ENCODE data around the gene OPCML.

Gene OPCML

DNA sequence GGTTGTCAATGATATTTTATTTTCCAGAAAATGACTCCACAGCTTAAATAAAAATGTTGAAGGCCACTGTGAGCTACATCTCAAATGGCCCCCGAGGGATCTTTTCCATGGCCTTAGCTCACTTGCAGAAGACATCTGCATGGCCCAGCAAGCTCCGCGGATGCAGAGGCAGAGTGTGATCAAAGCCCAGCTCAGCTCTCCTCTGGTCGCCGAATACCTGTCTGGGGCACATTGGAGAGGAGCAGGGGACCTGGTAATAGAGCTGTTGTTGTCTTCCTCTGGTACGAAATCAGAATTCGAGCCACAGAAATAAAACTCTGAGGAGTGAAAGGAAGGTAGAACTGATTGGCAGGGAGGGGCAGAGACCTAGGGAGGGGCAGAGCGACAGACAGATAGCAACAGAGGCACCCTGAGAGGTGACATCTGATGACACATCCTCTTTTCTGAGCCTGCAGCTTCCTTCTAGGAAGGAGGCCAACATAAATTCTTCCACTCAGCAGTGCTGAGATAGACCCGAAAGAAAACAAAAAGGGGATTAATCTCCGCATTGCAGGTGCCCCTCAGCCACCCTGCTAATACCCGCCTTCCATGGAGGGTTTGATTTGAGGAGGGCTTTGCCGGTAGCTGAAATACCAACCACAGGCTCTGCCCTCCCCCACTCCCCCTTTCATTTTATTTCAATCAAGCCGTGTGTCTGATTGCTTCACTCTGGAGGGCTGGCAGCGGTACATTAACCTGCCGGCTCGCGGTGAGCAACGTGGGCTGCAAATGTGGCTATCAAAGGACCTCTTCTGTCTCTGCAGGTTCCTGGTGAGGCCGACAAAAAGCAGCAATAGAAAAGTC is 759.4 kb downstream of the OPCML start:
- DNase-seq = no peak

DNA sequence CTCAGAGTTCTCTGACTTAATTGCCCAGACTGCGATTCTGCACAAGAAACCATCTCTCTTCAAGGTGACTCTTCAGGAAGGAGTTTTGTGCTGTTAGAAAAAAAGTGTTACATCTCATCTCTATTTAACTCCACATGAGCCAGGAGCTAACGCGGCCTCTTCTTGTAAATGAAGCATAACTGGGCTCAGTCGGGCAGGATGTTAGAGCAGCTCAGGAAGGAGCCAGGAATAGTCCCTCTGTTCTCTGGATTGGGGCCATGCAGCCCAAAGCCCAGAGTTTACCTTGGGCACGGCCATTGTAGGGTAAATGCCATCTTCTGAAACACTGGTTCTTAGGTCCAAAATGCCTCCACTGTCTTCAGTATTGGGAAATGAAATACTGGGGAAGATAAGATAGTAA is 760.6 kb downstream of the OPCML start:
- no peak for DNase-seq

DNA sequence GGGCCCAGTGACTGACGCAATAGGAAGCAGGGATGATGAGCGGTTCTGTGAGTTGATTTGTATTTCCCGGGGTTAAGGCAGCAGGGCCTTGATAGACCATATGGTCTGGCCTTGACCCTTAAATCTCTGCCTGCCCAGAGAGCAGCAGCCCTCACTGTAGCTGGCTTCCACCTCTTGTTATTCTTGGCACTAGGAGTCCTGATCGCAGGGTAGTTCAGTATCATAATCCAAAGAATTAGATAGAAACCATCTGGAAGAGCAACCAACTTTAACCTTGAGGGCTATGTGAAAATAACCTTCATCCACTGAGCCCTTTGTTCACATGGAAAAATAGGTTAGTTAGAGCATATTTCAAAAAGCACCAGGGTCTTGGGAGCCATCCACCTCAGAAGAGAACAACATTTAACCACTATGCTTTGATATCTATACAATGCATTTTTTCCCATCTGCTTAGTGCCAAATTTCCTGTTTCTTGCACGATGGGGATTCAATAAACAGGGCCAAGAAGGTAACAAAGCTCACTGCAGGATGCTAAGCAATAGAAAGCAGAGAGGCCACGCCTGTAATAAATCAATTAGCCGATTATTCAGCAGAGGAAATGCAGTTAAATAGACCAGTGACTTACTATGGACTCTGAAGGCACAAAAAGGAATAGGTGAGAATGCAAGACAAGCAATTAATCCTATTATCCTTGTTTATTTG is 761.3 kb downstream of the OPCML start:
- no peak for DNase-seq

DNA sequence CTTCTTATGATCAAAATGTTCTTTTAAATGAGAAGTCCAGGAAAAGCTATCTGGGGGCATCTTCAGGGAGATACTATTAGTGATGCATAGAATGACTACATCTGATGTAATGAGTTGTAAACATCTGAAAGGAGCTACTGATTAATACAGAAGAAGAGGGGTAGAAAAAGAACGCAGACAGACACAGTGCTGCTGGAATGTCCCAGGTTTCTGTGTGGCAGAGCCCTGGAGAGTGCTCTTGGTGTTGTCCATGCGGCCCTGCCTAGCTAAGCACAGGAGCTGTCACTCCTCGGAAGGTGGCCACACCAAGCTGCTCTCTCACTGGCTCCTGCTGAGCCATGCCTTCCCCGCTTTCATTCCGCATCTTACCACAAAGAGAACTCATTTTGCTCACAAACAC is 768.8 kb downstream of the OPCML start:
- no peak for DNase-seq

DNA sequence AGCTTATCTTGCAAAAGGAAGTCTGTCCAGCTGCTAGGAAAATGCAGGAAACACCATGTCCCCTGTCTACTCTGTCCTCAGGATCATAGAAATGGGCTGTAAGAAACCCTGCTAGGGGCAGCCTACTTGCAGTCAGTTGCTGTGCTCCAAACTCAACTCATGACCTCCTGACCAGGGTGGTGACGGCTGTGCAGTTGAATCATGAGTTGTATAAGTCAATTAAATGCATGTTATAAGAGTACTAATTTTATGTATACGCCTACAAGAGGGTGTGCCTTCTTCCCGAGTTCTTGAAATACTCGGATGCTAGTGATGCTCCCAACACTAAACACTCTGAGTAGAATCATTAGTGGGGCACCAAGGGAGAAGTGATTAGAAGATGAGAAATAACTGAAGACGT is 776.4 kb downstream of the OPCML start:
- no peak for DNase-seq

DNA sequence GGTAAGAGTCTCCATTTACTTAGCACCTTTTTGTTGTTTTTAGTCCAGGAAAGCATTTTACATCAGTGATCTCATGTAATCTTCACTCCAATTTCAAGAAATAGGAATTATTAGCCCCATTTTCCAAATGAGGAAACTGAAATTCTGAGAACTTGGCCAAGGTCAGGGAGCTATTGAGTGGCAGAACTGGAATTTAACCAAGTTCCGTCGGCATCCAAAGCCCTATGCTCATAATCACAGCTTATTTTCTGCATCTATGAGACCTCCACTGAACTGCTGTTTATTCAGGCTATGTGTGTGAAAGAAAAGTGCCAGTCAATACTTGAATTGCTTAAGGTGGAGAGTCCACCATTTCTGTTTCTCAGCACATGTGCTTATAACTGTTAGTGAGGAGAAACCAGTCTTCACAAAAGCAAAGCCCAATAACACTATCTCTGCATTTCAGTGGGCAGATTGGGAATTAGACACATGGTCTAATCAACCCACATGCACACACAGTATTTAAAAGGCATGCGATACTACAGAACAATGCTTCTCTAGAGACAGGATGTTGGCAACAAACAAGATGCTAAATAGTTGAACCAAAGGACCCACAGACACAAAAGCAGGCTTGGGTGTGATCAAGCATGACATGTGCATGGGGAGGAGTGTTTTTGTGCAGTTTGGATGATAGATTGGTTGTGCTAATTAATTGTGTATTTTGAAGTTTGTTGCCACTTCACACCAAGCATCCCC is 780.6 kb downstream of the OPCML start:
- no peak for DNase-seq

DNA sequence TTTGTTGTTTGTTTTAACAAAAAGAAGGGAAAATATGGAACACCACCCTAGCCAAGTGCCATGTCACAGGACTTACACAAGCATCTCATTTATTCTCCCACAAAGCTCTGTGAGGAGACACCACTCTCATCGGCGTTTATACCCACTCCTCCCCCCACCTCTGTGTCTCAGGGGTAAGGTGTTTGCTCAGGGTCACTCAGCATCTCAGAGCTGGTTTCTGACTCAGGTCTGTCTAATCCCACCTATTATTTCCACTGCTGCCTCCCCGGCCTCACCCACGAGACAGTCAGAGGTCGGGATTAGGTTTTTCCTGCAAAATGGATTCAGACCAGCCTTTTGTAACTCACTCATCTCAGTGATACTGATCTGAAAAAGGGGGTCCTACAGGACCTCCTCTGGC is 786.0 kb downstream of the OPCML start:
- no peak for DNase-seq

DNA sequence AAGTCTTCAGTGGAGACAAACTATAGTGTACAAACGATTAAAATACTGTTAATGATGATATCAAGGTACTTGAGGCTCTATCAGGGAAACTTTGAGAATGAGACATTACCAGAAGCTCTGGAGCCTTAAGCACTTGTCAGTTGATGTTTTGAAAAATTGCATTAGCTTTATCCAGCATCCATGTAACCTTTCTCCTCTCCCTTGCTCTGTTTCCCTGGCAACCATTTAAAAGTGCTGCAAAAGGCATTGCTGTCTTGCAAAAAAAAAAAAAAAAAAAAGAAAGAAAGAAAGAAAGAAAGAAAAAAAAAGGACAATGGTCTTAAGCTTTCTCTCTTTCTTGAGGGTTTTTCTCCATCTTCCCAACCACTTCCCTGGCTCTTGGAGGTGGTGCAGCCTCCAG is 787.0 kb downstream of the OPCML start:
- DNase-seq = no peak

DNA sequence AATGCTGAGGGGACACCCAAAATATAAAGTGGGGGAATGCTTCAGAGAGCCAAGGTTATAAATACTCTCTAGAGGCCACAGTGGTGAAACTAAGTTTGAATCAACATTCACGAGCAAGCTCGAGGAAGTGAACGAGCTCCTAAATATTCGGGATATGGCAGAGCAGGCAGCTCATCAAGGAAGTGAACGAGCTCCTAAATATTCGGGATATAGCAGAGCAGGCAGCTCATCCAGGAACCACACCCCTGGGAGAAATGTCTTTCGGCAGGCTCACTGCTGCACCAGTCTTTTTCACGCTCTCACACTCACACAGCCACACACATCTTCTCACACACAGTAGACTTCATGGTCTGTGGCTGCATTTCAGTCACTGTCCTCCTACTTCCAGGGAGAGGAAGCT is 787.5 kb downstream of the OPCML start:
- DNase-seq = no peak

DNA sequence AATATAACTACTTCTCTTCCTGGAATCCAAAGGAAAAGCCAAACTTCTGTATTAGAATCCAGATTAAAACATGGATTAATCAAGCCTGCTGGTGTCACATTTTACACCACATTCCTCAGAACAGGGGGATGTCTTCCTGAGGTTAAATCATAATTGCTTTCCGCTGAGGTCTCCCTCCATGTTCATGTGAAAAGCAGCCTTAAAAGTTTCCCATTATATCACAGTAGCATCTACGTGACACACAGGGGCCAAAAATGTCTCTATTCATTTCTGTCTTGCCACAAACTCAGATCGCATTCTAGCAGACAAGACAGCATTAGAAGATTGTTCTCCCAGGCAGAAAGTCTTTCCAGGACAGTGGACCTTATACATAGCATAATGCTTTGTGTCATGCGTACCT is 788.7 kb downstream of the OPCML start:
- DNase-seq = no peak

DNA sequence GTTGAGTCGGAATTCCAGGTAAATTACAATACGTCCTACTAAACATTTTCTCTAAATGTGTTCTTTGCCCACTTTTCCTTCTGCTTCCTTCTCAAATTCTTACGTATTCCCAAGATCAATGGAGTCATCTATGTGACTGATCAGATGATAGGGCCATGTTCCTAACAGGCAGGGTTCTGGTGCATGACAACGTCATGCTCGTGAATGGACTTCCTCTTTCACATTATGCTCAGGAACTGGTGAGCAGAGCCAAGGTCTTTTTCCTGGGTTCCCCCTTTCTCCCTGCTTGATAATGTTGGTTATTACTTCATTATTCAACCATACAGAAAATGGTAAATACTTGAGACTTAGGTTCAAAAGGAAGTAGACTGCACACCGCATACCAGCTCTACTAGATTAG is 789.4 kb downstream of the OPCML start:
- DNase-seq = no peak

DNA sequence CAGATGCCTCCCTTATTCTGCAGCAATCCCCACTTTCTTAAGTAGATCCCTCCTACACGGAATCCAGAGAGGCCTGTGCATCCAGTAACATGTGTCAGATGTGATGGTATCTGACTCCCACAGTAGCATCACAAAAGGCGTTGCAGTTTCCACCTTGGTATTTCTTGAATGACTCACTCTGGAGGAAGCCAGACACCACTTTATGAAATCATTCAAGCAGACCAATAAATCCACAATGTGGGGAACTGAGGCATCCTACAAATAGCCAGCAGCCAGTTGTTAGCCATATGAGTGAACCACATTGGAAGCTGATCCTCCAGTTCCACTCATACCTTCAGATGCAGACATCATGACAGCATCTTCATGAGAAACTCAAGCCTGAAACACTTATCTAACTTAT is 798.1 kb downstream of the OPCML start:
- no peak for DNase-seq

DNA sequence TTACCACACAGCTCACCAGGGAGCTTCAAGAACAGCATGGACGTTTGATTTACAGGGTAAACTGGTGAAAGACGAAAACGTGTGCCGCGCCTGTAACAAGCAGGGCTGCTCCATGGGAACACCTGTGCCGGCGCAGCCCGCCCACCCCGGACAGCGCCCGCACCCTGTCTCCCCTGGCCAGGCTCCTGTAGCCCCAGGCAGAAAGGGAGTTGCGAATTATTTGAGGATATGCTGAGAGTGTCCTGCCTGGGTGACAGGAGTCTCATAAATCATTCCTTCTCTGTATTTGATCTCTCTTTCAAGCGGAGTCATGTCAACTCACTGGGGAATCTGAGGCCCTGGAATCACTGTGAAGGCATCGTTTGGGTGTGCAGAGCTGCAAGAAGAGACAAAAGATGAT is 804.3 kb downstream of the OPCML start:
- no peak for DNase-seq

DNA sequence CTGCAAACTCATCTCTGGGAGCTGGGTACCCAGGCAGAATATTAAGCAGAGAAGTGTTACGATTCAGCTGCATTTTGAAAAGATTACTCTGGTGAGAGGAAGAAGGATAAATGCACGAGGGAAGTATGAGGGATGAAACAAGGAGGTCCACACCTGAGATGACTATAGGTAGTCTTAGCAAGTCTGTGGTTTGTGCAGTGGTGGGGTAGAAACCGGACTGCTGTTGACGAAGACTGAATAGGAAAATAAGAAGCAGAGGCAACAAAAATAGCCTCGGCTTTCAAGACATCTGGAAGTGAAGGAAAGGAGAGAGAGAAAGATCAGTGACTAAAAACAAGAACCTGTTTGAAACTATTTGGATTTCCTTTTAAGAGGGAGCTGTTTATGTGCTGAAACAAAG is 810.8 kb downstream of the OPCML start:
- no peak for DNase-seq

DNA sequence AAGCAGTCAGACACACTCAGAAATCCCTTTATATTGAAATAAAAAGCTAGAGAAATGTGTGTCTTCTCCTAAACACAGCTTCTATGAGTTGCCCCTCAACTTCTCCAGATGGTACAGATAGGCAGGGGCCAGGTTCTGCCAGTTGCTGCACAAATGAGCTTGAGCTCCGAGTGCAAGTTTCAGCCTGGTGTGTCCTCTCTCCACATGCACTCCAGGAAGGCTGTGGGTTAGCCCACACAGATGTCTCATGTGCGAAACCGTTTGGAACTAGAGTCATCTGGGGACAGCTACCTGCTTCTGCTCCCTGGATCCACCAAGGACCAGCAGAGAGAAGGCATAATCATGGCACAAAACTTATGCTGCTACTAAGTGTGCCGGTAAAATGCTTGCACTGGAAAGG is 812.6 kb downstream of the OPCML start:
- DNase-seq = no peak

DNA sequence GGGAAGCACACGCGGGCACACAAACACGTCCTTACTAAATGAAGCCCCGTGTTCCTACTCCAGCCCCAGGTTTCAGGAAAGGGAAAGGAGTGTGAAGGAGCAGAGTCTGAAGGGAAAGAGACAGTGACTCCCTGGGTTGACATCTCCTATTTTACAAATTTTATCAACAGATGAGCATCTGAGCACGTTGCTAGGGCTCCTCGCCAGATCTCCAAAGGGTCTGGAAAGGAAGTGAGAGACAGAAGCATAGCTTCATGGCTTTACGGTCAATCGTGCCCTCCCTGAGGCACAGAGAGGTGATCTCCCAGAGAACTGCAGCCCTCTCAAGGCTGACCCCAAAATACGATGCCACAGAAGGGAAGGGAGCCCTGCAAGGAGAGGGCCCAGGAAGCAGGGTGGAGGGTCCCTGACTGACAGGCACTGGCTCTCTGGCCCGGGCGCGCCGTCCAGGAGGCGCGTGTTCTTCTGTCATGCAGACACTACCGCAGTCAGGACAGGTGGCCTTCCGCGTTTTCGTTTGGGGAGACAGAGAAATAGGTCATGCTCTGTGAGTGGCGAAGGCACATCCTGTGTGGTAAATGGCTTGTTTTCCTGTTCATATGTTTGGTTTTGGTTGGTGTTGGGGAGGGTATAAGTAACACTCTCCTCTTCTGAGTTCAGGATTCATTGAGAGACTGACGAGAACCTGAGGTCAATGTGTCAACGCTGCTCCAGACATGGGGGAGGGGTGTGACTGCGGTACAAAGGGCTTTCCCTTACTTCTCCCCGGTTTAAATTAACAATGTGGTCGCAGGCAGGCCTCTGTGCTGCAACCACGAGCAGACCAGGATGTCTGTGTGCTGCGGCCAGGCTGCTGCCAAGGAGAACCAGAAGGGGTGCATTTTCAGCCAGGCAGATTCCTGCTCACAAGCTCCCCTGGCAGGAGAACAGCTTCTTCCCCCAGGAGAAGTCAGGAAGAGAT is 813.3 kb downstream of the OPCML start:
- no peak for DNase-seq

DNA sequence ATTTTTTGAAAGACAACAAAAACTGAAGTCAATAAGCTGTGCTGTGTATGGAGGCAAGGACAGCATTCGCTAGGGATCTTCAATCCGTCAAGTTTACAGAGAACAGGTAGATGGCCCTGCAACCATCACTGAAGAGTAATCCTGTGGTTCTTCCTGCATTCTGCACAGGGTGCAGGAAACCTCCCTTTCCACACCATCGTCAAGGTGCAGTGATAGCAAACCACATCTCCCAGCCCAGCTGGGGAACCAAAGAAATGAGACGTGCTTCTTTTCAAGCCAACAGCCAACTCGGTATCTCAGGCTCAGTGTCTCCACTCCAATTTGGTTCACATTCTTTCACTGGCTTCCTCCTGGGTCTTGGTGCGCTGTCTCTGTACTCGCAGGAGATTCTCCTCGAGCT is 814.5 kb downstream of the OPCML start:
- no peak for DNase-seq

DNA sequence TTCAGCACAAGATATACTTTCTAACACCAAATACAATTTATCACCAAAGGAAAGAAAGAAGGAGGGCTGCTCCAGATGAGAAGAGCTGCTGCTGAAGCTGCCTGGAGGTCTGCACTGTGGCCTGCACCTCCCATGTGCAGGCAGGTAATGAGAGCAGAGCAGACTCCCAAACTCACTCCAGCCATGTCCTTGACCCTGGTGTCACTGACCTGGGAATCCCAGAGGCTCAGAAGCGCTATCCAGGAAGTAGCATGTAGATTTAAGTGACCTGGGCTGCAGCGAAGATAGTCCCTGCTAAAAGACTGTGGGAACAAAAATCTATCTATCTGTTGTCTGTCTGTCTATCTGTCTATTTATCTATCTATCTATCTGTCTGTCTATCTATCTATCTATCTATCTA is 816.3 kb downstream of the OPCML start:
- DNase-seq = no peak

DNA sequence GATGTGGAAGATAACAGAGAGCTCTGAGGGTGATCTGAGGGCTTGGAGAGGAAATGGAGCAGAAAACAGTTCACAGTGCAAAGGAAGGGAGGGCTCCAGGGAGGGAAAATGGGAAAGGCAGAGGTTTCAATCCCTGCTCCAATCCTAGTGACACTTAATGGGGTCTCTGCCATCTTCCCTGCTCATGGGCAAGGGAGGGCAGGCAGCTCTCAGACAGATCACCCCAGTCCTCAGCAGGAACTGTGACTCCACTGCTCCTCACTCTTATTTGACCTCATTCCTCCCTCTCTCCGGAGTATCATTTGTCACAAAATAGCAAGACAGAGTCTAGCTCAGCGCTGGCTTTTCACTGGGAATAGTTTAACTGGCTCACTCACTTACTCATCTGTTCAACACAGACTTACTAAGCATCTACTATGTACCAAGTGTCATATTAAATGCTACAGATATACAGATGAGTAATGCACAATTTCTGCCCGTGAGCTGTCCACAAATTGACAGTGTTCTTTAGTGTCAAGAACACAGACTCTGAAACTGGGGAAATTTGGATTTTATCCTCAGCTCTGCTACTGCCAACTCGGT is 817.4 kb downstream of the OPCML start:
- DNase-seq = no peak

DNA sequence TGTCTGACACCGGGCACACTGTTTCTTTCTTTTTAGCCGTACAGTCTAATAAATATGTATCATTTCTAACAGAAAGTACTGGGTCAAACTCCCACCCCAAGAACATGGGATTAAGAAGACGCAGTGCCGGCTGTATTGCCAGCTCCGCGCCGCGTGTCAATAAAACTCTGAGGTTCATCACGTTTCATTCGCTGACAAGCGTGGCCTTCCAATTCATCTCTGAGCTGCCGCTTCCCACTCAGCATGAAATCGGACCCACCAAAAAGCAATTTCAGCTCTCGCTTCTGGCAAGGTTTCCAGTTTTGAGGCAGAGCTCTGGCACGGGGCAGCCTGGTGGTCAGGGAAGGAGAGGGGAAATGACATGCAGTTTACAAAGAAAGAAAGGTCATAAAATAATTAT is 819.8 kb downstream of the OPCML start:
- DNase-seq = no peak

DNA sequence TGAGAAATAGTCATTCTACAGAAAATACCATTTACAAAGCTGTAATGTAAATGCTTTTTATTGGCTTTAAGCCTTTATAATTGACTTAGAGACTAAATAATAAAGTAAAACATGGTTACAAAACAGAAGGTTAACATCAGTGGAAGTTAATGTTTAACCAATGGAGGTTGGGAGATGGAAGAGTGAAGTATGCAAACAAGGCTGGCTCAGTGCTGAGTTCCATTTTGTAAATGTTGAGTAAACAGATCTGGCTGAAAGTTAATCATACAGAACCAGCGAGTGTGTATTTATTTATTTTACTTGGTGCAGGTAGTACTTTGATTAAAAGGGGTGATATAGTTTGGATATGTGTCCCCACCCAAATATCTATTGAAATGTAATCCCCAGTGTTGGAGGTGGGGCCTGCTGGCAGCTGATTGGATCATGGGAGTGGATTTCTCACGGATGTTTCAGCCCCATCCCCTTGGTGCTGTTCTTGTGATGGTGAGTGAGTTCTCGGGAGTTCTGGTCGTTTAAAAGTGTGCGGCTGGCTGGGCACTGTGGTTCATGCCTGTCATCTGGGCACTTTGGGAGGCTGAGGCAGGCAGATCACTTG is 827.4 kb downstream of the OPCML start:
- DNase-seq = peak; percentile 94

DNA sequence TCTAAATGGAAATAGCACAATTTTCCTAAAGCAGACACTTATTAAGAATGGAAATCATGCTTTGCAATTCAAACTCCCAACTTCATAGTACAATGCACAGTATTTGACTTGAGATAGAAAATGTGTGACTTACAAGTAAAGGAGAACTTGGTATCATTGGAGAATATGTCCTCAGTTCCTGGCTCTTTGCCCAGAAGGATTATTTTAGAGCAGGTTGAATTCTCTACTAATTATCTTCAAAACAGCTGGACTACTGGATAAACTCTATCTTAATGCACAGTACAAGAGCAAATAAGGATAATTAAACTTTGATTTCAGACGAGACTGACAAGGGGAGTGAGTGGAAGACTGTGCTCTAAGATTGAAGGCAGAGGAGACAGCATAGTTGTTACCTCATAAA is 839.4 kb downstream of the OPCML start:
- DNase-seq = peak; percentile 74
